Measurements from ENCODE around the gene CEBPE.

DNA sequence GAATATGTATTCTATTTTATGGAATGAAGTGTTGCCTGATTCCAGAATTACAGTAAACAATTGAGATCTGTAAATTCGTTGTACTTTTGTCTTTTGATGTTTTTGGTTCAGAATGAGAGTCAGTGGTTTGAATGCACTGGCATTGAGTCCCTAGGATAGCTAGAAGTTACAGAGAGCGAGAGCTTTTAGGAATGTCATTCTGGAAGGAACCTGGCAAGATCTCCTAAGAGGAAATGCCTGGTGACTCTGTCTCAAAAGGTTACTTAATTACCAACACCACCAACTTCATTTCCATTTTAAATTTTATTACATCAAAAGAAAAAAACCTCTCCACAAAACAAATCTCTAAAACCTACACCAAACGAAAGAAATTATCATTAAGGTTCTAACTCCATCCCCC, 6.0 kb upstream of the CEBPE start:
- TF ChIP-seq, protein P1, sequence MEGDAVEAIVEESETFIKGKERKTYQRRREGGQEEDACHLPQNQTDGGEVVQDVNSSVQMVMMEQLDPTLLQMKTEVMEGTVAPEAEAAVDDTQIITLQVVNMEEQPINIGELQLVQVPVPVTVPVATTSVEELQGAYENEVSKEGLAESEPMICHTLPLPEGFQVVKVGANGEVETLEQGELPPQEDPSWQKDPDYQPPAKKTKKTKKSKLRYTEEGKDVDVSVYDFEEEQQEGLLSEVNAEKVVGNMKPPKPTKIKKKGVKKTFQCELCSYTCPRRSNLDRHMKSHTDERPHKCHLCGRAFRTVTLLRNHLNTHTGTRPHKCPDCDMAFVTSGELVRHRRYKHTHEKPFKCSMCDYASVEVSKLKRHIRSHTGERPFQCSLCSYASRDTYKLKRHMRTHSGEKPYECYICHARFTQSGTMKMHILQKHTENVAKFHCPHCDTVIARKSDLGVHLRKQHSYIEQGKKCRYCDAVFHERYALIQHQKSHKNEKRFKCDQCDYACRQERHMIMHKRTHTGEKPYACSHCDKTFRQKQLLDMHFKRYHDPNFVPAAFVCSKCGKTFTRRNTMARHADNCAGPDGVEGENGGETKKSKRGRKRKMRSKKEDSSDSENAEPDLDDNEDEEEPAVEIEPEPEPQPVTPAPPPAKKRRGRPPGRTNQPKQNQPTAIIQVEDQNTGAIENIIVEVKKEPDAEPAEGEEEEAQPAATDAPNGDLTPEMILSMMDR (IDR thresholded peaks at IDR 0.05; ENCODE audit: low read length): no peak
- no peak for TF ChIP-seq EZH2 (IDR thresholded peaks at IDR 0.05; ENCODE audit: borderline replicate concordance, low read length)

Measured in OCI-LY1 (cell line).